Thoracic aorta (tissue), 2 donors: ENCODE data around the gene ABLIM2. TPM values are rescaled to one million over a fixed set of nuclear protein-coding genes. Genes with fewer than 3 reads are reported as not detected.

Experiments used
- ATAC-seq: fragments of 150-250 bp; one replicate; pipeline ENCODE4 v1.8.0; 2017; ENCODE audit warnings: low read depth; ENCODE audit not compliant: insufficient number of reproducible peaks, low FRiP score
- DNase-seq: peaks from one replicate; pipeline ENCODE4 v3.0.0-alpha.2; 2020; ENCODE audit warnings: low spot score
- H3K27ac ChIP-seq, 2 donors: fragments of 200-600 bp; sonication (generic); 1 replicate in 1 of 2; 2 replicates in 1 of 2; pipeline ENCODE4 v1.5.1; 2016; ENCODE audit warnings: mild to moderate bottlenecking in 2 of 2, moderate library complexity in 2 of 2
- H3K27me3 ChIP-seq: fragments of 200-600 bp; sonication (generic); replicated peaks from 2 replicates; pipeline ENCODE4 v1.6.0; 2016; ENCODE audit warnings: mild to moderate bottlenecking; ENCODE audit not compliant: insufficient read depth
- H3K36me3 ChIP-seq: fragments of 200-600 bp; sonication (generic); one replicate; pipeline ENCODE4 v1.5.1; 2016
- H3K4me1 ChIP-seq, 2 donors: fragments of 200-600 bp; sonication (generic); 1 replicate in 1 of 2; 2 replicates in 1 of 2; pipeline versions ENCODE4 v1.5.1 to v1.6.0; 2016; ENCODE audit warnings: low read depth in 2 of 2, mild to moderate bottlenecking in 1 of 2; ENCODE audit not compliant: control insufficient read depth in 1 of 2
- H3K4me3 ChIP-seq: fragments of 200-600 bp; sonication (generic); 2 replicates; pipeline ENCODE4 v1.5.1; 2016; ENCODE audit warnings: mild to moderate bottlenecking
- H3K9me3 ChIP-seq: fragments of 200-600 bp; sonication (generic); 2 replicates; pipeline ENCODE4 v1.5.1; 2016
- CTCF ChIP-seq: fragments of 200-600 bp; sonication (generic); IDR thresholded peaks from one replicate; pipeline ENCODE4 v1.5.1; 2019; ENCODE audit warnings: antibody characterized with exemption
- total RNA-seq, 2 donors: library from RNA; depleted of rRNA; stranded (reverse); fragments of >200 nt; gene quantifications; one replicate each; pipeline versions ENCODE4 v1.1.0 to v1.2.3, GENCODE V29; 2016

ABLIM2 gene
- total RNA-seq, 2 donors from 2014 or later: 25.6 to 28.6 TPM

GRCh38 chr4:8148785-8149435 lies 9.7 kb downstream of the ABLIM2 start:
- ATAC-seq: no peak
- no peaks in the 10 kb centered on the region for H3K36me3 ChIP-seq
- H3K27ac ChIP-seq: no peak overlapping the region
- H3K4me3 ChIP-seq: no peak overlapping the region
- H3K4me1 ChIP-seq: peaks cover 8 to 26% of the 10 kb centered on the region in 2 donors
- no peak for DNase-seq
- no peak for TF ChIP-seq CTCF
- no peaks in the 10 kb centered on the region for H3K9me3 ChIP-seq
- no peaks in the 10 kb centered on the region for H3K27me3 ChIP-seq

GRCh38 chr4:8148159-8148558 lies 10.5 kb downstream of the ABLIM2 start:
- DNase-seq (no peak), ATAC-seq (no peak)
- no peaks in the 10 kb centered on the region for H3K9me3 ChIP-seq
- H3K27ac ChIP-seq: no peak overlapping the region
- no peak overlapping the region for H3K4me3 ChIP-seq
- no peaks in the 10 kb centered on the region for H3K36me3 ChIP-seq
- peaks cover 8 to 33% of the 10 kb centered on the region in 2 donors for H3K4me1 ChIP-seq
- no peak for TF ChIP-seq CTCF
- no peaks in the 10 kb centered on the region for H3K27me3 ChIP-seq

- no peak for TF ChIP-seq CTCF
- ATAC-seq: no peak
- no peak overlapping the region for H3K27ac ChIP-seq
- no peaks in the 10 kb centered on the region for H3K36me3 ChIP-seq
- no peak overlapping the region for H3K4me3 ChIP-seq
- DNase-seq: no peak
- no peaks in the 10 kb centered on the region for H3K27me3 ChIP-seq
- H3K9me3 ChIP-seq: no peaks in the 10 kb centered on the region
- peaks cover 8 to 34% of the 10 kb centered on the region in 2 donors for H3K4me1 ChIP-seq
These were observed 11.2 kb downstream of the ABLIM2 start for GRCh38 chr4:8147231-8147970.

GRCh38 chr4:8146157-8146556 lies 12.5 kb downstream of the ABLIM2 start:
- DNase-seq (no peak), ATAC-seq (no peak)
- Histone ChIP-seq H3K4me3 (peak overlapping the region; percentile 20), H3K27ac (peak overlapping the region; percentile 22 to 67), H3K36me3 (no peaks in the 10 kb centered on the region), H3K27me3 (no peaks in the 10 kb centered on the region), H3K4me1 (peaks cover 8 to 46% of the 10 kb centered on the region in 2 donors), H3K9me3 (no peaks in the 10 kb centered on the region)
- TF ChIP-seq CTCF: no peak

GRCh38 chr4:8144359-8144758 lies 14.3 kb downstream of the ABLIM2 start:
- peak overlapping the region; percentile 48 for H3K4me3 ChIP-seq
- no peaks in the 10 kb centered on the region for H3K9me3 ChIP-seq
- ATAC-seq (no peak), DNase-seq (no peak)
- no peaks in the 10 kb centered on the region for H3K27me3 ChIP-seq
- no peak for TF ChIP-seq CTCF
- H3K36me3 ChIP-seq: no peaks in the 10 kb centered on the region
- H3K27ac ChIP-seq: peak overlapping the region; percentile 62 to 67
- H3K4me1 ChIP-seq: peaks cover 8 to 48% of the 10 kb centered on the region in 2 donors
